GM12892 (cell line): ENCODE measurements around the gene ATE1.

Source experiments
- POLR2A ChIP-seq: IDR thresholded peaks from 2 replicates; pipeline ENCODE4 v1.6.1; 2011; ENCODE audit warnings: low read depth, low read length, control low read depth
- POLR2AphosphoS5 ChIP-seq: IDR thresholded peaks from 2 replicates; pipeline ENCODE4 v1.6.1; 2011; ENCODE audit warnings: low read depth, low read length, control low read depth
- TAF1 ChIP-seq: IDR thresholded peaks from 2 replicates; pipeline ENCODE4 v1.6.1; 2011; ENCODE audit warnings: low read depth, mild to moderate bottlenecking, control low read depth, low read length, borderline replicate concordance

DNA sequence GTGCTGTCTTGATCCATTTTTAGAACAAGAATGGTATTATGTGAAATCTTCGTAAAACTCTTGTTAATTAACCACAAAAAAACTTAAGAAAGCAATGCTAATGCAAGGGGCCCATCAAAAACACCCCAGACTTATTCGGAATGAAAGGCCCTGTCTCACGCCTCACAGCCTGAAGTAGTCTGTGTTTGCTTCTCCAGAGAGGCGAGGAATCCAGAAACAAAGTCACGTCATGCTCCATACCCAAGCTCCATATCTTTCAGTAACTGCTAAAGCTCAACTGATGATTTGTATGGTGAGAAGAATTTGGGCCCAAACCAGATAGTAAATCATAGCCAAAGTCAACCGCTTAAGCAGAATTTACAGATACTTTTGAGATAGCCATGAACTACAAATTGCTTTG, 155.4 kb downstream of the ATE1 start:
- TF ChIP-seq POLR2AphosphoS5, result no peak
- no peak for TF ChIP-seq POLR2A
- no peak for TF ChIP-seq TAF1
